Nucleus accumbens (tissue), 56 donors: Measurements from ENCODE around the gene IKBKE.
A peak's percentile ranks its signal among the peaks of the same experiment; 100 is the strongest.

ENCODE experiments used
- DNase-seq, 56 donors: peaks; one replicate each; lab custom pipeline; 2025; lab: John Stamatoyannopoulos, UW

Gene IKBKE

DNA sequence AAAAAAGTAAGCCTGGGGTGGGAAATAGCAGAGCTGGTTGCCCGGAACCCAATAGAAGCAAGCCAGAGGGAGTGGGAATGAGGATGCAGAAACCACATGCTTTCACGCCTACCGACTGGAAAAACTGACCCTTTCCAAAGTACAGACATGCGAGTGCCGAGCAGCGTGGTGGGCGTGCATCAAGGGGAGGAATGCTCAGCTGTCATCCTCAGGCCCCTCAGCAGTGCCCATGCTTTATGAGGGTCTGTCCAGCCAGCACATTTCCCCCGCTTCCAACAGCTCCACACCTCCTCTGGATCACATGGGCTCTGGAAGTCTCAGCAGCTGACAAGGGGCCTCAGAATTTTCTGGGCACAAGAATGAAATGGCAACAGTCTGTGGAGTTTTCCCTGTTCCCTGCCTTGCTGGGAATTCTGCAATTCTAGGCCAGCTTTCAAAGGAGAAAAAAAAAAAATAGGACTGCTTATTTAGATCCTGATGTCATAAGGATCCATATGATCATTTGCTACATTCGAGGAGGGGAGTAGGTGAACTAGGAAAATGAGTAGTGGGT lies 19.1 kb upstream of the IKBKE start:
- DNase-seq = no peak

DNA sequence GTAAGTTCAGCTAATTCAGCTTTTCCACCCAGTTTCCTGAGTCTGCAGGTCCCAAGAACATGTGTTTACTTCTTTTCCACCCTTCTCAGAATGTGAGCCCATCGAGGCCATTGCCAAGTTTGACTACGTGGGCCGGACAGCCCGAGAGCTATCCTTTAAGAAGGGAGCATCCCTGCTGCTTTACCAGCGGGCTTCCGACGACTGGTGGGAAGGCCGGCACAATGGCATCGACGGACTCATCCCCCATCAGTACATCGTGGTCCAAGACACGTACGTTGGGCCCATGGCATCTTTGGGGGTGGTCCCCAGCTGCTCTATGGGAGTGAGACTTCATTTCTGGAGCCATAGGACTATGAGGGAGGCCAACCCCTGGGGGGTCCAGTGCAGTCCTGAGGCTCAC lies 17.2 kb upstream of the IKBKE start:
- no peak for DNase-seq

DNA sequence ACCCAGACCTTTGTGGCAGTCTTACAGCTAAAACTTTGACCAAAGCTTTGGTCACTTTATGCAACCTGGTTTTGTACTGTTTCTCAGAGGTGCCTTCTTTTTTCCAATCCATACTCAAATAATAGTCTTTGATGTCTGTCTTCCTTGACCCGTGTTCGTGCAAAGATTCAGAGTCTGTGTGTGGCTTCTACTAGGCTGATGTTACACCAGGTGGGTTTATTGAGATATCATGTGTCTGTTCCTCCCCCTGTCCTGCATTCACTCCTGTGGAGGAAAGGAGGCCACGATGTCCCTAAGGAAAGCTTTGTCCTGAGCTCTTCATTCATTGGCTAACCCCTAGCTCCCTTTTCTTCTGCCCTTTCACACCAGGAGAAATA lies 15.0 kb upstream of the IKBKE start:
- no peak for DNase-seq

DNA sequence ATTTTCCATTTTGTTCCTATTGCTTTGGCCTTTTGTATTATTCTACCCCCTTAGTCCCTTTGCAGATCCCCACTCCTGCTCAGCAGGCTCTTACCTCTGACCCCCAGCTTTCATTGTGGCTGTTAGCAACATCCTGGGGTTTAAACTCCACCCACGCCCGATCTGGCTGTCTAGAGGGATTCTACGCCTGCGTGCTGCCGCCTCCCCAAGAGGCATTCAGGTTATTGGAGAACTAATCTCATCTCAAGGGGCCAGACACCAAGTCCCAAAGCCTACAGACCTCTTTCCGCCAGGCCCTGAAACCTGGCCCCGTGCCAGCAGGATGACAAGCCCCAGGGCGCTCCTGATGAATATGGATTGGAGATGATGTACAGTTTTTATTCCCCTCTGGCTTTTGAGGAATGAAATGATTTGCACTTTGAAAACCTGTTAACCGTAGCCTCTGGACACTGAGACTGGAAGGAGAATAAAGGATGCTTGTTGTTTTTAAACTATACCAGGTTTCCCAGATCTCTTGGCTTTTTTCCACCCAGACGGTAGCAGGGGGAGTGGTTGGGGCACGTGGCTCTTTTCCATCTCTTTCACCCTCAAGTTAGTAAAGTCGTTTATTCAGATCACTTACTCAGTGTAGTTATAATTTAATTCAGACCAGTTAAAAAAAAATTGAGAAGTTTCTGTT lies 14.5 kb upstream of the IKBKE start:
- DNase-seq = peak in 12 of 56 donors; percentile 7 to 58 (median 27)

DNA sequence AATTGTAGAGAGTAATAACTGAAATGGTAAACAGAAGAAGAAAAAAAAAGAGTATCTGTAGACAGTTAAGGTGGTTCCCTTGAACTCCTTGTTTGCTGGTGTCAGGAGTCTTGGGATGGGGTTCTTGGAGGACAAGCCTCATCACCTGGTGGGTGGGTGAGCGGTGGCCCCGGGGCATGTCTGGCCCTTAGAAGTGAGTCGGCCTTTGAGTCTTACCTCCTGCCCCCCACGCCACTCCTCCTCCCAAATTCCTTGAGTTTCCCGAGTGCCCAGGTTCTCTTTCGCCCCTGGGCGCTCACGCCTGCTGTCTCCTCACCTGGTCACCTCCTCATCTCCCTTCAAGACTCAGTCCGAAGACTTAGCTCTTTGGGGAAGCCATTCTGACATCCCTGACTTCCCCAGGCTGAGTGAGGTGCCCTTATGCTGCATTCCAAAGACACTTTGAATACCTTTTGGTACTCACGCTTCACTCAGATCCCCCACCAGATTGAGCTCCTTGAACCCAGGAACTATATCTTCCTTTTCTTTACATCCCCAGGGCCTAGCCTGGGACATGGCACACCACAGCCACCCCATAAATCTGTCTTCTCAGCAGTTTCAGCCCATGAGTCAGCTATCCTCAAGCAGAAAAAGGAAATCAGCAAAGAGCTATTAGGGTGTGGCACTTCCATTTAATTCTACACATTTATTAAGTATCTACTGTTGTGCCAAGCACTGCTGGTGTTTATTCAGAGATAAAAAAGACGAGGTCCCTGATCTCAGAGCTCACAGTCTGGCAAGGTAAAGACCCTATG lies 13.5 kb upstream of the IKBKE start:
- no peak for DNase-seq

DNA sequence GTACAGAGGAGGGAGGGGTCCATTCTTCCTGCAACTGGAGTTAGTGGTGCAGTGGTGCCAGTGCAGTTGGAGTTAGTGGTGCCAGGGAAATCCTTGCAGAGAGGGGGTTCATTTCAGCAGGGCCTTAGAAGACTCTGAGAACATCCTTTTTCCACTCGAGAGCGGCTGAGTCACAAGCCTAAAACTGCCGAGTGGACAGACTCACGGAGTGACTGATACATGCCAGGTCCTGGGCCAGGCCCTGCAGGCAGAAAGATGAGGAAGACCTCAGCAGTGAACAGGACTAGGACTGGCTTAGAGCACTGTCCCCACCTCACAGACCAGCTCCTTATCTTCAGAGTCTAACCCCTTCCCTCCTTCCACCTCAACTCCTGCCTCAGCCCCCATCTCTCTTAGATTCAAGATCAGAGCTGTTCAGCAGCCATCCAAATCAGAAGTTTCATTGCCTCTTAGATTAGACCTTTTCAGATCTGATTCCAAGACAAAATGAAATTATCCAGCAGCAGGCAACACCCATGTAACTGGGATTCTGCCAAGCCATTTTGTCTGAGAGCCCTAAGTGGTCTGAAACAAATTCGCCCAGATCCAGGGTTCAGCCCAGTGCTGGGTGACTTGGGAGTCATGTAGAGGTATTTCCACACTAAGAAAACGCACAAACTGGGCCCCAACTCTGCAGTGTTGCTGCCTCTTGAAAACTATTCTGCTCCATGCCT lies 12.7 kb upstream of the IKBKE start:
- no peak for DNase-seq

DNA sequence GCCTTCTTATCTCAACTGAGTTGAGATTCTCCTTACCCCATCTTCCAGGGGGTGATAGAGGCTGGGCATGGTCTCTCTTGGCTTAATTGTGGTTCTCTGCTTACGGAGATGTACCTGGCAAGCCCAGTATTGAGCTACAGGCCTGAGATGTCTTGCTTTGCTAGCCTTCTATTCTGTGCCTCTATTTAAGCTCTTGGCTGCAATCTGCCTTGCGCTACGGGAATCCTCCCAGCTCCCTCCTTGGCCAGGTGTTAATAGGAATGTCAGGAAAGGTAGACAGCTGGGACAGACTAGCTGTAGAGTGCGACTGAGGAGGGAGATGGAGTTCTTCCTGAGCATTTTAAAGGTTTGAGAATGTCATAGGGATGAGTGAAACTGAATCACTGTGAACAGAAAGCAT lies 10.6 kb upstream of the IKBKE start:
- no peak for DNase-seq

DNA sequence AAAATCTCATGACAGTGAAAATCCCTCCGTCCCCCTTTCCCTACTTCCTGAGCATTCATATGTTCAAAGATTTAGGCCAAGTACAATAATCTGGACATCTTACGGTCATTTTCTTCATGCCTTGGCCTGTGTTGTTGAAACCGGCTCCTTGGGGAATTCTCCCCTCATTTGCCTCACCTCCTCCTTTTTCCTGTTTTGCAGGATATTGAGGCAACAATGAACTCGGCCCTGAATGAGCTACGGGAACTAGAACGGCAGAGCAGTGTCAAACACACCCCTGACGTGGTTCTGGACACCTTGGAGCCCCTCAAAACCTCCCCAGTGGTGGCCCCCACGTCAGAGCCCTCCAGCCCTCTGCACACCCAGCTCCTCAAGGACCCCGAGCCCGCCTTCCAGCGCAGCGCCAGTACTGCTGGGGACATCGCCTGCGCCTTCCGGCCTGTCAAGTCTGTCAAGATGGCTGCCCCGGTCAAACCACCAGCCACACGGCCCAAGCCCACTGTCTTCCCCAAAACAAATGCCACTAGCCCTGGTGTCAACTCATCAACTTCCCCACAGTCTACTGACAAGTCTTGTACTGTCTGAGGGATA lies 9.3 kb upstream of the IKBKE start:
- no peak for DNase-seq

DNA sequence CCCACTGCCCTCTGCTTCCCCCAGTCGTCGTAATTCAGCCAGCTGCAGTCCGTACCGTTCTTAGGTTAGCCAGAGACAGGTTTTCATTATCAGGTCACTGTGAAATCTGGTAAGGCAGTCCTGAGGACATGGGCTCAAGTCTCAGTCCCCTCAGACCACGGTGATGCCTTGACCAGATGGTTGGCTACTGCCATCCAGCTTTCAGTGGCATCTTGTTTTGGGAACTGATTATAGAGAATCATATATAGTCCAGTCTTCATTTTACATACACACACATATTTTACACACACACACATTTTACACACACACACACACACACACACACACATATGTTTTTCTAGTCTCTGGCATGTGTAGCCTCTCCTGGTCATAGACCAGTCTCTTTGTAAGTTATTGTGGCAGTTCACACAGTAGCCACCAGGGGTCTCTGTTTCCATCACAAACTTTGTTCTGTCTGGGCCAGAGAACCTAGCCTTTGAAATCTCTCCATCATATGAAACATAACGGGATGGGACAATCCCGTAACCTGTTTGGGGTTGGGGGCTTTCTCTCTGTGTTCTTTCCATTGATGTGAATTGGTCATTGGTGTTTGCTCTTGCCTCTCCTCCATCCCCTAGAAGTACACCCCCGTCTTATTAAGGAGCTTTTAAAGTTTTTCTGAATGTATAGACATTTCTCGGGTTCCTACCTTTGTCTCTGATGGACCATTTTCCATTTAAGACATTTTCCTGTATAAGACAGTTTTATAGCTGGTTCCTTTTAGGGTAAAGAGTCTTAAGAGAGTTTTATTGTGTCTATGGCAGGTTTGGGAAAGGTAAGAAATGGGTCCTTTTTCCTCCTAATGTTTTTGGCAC lies 8.4 kb upstream of the IKBKE start:
- peak in 36 of 56 donors; percentile 5 to 88 (median 39) for DNase-seq

DNA sequence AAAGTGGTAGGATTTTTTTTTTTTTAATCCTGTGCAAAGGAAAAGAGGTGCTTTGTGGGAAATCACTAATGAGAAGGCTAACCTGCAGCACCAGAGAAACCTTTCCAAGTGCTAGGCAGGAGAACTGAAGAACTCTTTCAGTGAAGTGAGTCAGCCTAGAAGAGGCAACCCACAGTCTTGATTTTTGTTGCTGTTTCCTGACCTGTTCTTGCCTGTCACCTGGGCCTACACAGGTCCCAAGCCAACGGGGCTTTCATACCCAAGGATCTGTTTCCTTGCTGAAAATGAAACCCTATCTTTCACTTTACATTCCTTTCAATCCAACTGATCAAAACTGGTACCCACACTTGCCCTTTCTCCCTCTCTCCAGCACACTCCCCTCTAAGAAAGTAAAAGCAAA lies 7.1 kb upstream of the IKBKE start:
- DNase-seq = no peak

DNA sequence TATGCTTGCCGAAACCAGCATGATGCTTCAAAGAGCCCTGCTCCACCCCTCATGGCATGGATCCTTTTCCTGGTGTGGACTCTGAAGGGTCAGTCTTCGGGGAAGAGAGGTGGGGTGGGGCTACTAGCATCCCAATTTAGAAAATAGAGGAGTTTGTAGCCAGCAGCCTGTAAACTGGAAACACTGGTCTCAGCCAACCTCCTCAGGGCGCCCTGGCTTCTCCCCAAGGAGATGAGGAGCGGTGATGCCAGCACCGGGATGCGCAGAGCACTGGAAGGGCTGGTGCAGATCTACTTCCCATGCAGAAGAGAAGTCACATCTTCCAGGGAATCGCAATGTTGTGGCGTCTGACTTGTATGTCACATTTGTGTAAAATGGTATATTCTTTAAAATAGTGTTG lies 6.4 kb upstream of the IKBKE start:
- no peak for DNase-seq

DNA sequence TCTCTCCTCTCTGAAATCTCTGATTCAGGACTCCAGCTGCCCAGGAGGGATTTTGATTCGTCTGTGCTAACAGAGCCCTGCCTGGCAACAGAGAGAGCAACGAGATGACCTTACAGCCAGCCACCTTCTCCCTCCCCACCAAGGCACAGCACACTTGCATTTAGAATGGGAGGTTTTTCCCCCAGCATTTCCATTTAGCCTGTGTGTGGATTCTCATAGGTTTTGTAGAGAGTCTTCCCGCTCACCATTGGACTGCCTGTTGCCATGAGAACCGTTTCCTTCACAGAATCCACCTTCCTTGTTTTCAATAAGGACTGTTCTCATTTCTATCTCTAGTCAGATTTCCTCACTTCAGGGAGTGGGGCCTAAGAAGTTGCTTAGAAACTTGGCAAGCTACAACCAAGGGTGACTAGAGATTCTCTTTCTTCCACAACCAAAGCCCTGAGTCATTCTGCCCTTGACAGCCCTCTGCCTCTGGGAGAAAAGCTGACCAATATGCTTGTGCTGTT lies 5.8 kb upstream of the IKBKE start:
- peak in 25 of 56 donors; percentile 6 to 74 (median 32) for DNase-seq

DNA sequence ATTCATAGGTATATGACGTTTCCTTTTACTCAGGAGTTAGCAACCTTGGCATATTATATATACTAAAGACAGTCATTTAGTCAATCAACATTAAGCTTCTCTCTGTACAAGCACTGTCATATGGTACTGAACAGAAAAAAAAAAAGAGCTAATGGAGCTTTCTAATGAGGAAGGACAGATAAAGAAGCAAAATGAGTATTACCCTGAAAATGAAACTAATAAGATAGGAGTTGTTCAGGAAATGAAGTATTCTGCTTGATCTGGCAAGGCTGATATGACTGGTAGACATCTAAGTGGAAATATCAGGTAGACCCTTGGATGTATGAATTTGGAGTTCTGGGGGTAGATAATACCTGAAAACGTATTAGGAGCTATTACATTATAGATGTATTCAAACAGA lies 4.3 kb upstream of the IKBKE start:
- DNase-seq = no peak

DNA sequence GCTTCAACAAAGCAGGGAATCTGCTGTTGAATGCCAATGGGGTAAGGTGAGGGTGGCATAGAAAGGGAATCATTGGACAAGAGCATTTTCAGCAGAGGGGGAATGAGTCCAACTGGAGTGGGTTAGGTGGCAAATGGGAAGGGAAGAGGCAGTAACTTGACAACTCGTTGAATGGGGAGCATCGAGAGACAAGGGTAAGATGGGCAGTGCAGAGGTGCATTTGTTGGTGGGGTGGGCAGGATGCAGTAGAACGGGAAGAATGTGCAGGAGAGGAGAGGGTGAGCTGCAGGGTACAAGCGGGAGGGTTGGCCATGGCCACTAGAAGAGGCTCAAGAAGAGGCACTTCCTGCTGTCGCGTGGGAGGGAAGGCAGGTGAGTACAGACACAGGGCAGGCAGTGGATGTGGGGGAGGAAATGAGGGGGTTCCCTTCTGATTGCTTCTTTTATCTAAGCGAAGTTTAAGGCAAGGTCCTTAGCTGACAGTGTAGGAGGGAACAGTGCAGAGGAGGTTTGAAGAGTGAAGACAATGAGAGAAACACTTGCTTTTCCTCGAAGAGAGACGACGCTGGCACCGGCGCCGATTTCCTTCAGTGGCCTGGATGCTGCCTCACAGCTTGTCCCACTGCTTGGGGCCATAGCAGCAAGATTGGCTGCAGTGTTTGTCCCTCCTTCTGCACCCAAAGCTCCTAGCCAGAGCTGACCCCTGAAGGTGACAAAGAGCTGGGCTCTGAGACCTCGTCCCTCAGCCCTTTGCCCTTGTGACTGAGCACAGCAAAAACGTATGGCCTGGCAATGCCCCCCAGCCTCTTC lies 3.2 kb upstream of the IKBKE start:
- peak in 14 of 56 donors; percentile 5 to 74 (median 44) for DNase-seq

DNA sequence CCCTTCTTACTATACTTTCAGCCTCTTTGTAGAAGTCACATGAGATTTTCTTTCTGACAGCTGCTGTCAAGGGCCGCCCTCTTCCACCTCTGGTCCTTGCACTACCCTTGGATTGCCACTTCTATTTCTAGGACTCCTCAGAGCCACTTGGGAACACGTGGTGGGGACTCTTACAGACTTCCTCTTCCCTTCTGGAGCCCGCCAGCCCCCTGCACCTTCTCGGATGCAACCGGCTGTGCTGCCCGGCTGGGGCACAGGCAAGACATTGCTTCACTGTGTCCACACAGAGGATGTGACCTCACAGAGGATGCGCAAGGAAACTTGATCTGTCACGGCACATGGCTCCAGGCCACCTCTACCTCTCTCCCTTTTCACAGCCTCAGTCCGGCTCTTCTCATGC lies 2.4 kb upstream of the IKBKE start:
- peak in 21 of 56 donors; percentile 13 to 61 (median 29) for DNase-seq

DNA sequence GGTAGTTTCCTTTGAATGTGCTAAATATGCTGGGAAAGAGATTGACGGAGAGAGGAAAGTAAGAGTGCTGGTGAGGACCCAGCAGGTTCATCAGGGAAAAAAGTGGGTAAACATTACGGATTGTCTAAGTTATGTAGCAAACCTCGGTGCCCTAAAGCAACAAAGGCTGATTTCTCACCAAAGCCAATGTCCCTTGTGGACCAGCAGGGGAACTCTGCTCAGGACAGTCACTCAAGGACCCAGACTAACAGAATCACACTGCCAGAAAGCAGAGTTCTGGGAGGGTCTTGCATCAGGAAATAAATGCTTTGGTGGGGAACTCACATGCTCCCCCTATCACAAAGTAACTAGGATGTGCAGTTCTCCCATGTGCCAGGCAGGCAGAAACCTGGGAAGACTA lies 1.7 kb upstream of the IKBKE start:
- DNase-seq = no peak

DNA sequence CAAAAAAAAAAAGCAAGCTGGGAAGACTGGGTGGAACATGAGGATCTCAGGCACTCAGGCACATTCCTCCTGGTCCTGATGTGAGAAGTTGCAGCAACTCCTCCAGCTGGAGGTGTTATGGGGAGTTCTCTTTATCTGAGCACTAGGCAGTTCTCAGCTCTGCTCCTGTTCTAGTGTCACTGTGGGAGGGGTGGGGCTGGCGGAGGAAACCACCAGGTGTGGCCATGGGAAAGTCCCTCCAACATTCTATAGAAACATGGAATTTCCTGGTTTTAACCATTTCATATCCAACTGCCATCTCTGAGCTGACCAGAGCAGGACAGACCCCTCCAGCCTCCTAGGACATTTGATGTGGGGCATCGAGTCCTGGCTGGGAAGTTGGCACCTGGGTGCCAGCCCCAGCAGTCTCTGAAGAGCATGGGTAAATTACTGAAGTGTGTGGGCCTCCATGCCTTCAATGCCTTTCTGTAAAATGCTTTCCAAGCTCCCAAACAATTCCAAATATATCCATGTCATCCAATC lies 804 bp upstream of the IKBKE start:
- DNase-seq = peak in 1 of 56 donors; percentile 13

DNA sequence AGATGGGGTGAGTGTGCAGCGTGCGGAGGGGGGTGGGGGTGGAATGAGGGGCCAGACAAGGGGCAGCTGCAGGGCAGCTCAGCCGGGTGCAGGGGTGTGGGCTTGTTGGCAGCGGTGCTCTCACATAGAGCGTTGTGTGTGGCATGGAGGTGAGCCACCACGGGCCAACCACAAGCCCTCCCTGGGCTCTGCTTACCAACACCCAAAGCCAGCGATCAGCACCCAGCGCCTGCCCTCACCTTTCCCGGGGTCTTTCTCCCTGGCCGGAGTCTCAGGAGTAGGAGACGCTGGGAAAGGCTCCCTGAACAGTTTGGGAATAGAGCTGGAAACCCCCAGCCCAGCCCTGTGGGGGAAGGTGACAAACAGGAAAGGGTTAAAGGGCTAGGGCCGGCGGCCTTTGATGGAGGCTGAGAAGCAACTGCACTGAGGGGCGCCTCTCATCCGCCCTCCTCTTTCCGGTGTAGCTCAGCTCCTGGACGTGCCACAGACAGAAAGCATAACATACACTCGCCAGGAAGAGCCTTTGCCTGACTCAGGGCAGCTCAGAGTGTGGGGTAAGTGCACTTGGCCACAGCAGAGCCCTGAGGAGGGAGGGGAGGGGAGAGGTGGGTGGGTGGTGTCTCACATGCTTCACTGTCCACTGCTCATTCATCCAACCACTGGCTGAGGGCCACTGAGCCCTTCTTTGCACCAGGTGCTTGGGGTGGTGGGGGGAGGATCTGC lies 577 bp downstream of the IKBKE start:
- DNase-seq = no peak
